PC-9 (cell line): ENCODE data around the gene RPS6KA3. TPM values are rescaled to one million over a fixed set of nuclear protein-coding genes. Genes with fewer than 3 reads are reported as not detected.

Experiments
- BruUV-seq: library from RNA; stranded (reverse); fragments of 400-500 nt; replicated peaks from 2 replicates; lab custom pipeline; 2021; lab: Mats Ljungman, UMichigan
- CTCF ChIA-PET: fragments of 300-600 bp; sonication (Branson Sonifier 250); formaldehyde crosslinking; loops from one replicate; lab custom pipeline; 2022; ENCODE audit warnings: antibody characterized with exemption; lab: Charles Lee
- POLR2A ChIA-PET: fragments of 300-600 bp; sonication (Branson Sonifier 250); formaldehyde crosslinking; loops from one replicate; lab custom pipeline; 2022; ENCODE audit warnings: antibody characterized with exemption; ENCODE audit not compliant: unreplicated experiment; lab: Charles Lee
- DNase-seq, 2 experiments: peaks; one replicate each; pipeline versions ENCODE4 v3.0.0 to v3.0.0-alpha.2; 2015 to 2022; ENCODE audit warnings: mixed read lengths in 1 of 2
- H2AFZ ChIP-seq: fragments of 200-600 bp; sonication (generic); 2 replicates; pipeline ENCODE4 v1.8.1; 2017; ENCODE audit warnings: antibody characterized with exemption
- H3F3A ChIP-seq: fragments of 200-600 bp; sonication (generic); 2 replicates; pipeline ENCODE4 v1.8.1; 2017; ENCODE audit warnings: antibody characterized with exemption, mild to moderate bottlenecking, low read depth; ENCODE audit not compliant: insufficient read depth
- H3K27ac ChIP-seq: fragments of 200-600 bp; sonication (generic); 2 replicates; pipeline ENCODE4 v1.6.1; 2016; ENCODE audit warnings: mixed run types
- H3K27me3 ChIP-seq: fragments of 200-600 bp; sonication (generic); 2 replicates; pipeline ENCODE4 v1.6.1; 2016; ENCODE audit warnings: low read depth, mixed run types; ENCODE audit not compliant: insufficient read depth
- H3K36me3 ChIP-seq: fragments of 200-600 bp; sonication (generic); 2 replicates; pipeline ENCODE4 v1.6.1; 2016; ENCODE audit warnings: low read depth, mixed run types
- H3K4me1 ChIP-seq: fragments of 200-600 bp; sonication (generic); replicated peaks from 2 replicates; pipeline ENCODE4 v1.6.1; 2016; ENCODE audit warnings: mixed run types; ENCODE audit not compliant: insufficient read depth
- H3K4me2 ChIP-seq: fragments of 200-600 bp; sonication (generic); 2 replicates; pipeline ENCODE4 v1.6.1; 2017; ENCODE audit warnings: mixed run types
- H3K4me3 ChIP-seq: fragments of 200-600 bp; sonication (generic); 2 replicates; pipeline ENCODE4 v1.6.1; 2016; ENCODE audit warnings: mixed run types
- H3K79me2 ChIP-seq: fragments of 200-600 bp; sonication (generic); 2 replicates; pipeline ENCODE4 v1.6.1; 2017; ENCODE audit warnings: low read depth, mixed run types
- H3K9me2 ChIP-seq: fragments of 200-600 bp; sonication (generic); 2 replicates; pipeline ENCODE4 v1.8.1; 2017; ENCODE audit warnings: mild to moderate bottlenecking; ENCODE audit not compliant: insufficient read depth
- H3K9me3 ChIP-seq: fragments of 200-600 bp; sonication (generic); 2 replicates; pipeline ENCODE4 v1.8.1; 2016; ENCODE audit warnings: low read depth; ENCODE audit not compliant: insufficient read depth
- H4K20me1 ChIP-seq: fragments of 200-600 bp; sonication (generic); 2 replicates; pipeline ENCODE4 v1.8.1; 2017; ENCODE audit not compliant: insufficient read depth
- EZH2 ChIP-seq: fragments of 200-600 bp; sonication (generic); IDR thresholded peaks from 2 replicates; pipeline ENCODE4 v1.8.0; 2017; ENCODE audit warnings: antibody characterized with exemption, low read depth
- intact Hi-C: fragments of 100-400 bp; cut with micrococcal nuclease; formaldehyde crosslinking; loops from one replicate; pipeline ENCODE4 v1.10.0; 2022; ENCODE audit not compliant: unreplicated experiment
- total RNA-seq: library from RNA; stranded (reverse); gene quantifications from 2 replicates; pipeline ENCODE4 v1.2.3, GENCODE V29; 2021
- TF ChIP-seq, protein P1 (sequence below): fragments of 200-600 bp; sonication (generic); conservative IDR thresholded peaks from 2 replicates; pipeline ENCODE4 v1.6.1; 2017; ENCODE audit warnings: mixed run types, antibody characterized with exemption, mild to moderate bottlenecking, moderate library complexity

Gene RPS6KA3
- total RNA-seq, 1 experiment from 2014 or later: 51.4 TPM

DNA sequence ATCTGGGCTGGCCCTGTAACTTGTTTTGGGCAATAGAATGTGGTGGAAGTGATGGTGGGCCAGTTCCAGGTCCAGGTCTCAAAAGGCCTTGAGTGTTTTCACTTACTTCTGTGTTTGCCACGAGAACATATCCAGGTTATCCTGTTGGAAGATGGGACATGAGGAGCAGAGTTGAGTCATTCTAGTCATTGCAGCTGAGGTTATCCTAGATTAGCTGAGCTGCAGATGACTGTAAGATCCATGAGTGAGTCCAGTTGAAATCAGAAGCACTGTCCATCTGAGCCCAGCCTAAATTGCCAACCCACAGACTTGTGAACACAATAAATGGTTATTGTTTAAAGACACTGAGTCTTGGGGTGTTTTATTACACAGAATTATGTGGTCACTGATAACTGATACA lies 45.3 kb upstream of the RPS6KA3 start:
- Histone ChIP-seq H3K36me3 (no peaks in the 10 kb centered on the region), H3K27ac (no peak overlapping the region)
- POLR2A ChIA-PET: interaction anchor here (0.6 kb wide), 1 partner anchor 44 kb away, joined by 4 read pairs; no protein-coding TSS in a partner anchor

DNA sequence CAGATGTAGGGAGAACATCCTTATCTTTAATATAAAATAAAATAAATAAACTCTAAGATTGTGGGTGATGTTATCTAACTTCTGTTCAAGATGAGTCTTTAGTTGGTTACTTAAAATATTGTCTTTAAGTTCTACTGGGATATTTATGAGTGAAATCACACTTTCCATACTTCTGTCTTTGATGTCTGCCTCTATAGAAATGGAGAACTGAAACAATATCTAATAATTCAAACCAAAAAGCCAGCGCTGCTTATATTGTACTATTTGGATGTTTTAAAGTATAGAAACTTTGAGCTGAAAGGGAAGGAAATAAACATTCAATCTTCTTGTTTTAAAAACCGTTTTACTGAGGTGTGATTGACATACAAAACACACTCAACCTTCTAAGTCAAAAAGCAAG lies 44.8 kb upstream of the RPS6KA3 start:
- Histone ChIP-seq H3F3A (no peaks in the 10 kb centered on the region), H3K27me3 (no peaks in the 10 kb centered on the region), H3K79me2 (no peaks in the 10 kb centered on the region), H3K36me3 (no peaks in the 10 kb centered on the region), H3K9me3 (no peaks in the 10 kb centered on the region), H2AFZ (no peak overlapping the region), H3K4me3 (no peak overlapping the region), H4K20me1 (no peaks in the 10 kb centered on the region), H3K4me1 (no peaks in the 10 kb centered on the region), H3K4me2 (no peak overlapping the region), H3K9me2 (no peaks in the 10 kb centered on the region), H3K27ac (no peak overlapping the region)
- BruUV-seq: no TSS peak
- intact Hi-C loops: no loop called here
- TF ChIP-seq EZH2: no peak
- TF ChIP-seq, protein P1, sequence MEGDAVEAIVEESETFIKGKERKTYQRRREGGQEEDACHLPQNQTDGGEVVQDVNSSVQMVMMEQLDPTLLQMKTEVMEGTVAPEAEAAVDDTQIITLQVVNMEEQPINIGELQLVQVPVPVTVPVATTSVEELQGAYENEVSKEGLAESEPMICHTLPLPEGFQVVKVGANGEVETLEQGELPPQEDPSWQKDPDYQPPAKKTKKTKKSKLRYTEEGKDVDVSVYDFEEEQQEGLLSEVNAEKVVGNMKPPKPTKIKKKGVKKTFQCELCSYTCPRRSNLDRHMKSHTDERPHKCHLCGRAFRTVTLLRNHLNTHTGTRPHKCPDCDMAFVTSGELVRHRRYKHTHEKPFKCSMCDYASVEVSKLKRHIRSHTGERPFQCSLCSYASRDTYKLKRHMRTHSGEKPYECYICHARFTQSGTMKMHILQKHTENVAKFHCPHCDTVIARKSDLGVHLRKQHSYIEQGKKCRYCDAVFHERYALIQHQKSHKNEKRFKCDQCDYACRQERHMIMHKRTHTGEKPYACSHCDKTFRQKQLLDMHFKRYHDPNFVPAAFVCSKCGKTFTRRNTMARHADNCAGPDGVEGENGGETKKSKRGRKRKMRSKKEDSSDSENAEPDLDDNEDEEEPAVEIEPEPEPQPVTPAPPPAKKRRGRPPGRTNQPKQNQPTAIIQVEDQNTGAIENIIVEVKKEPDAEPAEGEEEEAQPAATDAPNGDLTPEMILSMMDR: no peak
- no peak for DNase-seq
- POLR2A ChIA-PET: no interaction called here
- CTCF ChIA-PET: no interaction called here

More for the DNA sequence above, 45.3 kb upstream of the RPS6KA3 start:
- no peaks in the 10 kb centered on the region for H3K9me2 ChIP-seq
- intact Hi-C loops: no loop called here
- H3K9me3 ChIP-seq: no peaks in the 10 kb centered on the region
- H3K4me1 ChIP-seq: no peaks in the 10 kb centered on the region
- H3K4me3 ChIP-seq: no peak overlapping the region
- no peaks in the 10 kb centered on the region for H3K27me3 ChIP-seq
- H2AFZ ChIP-seq: no peak overlapping the region
- no TSS peak for BruUV-seq
- H3F3A ChIP-seq: no peaks in the 10 kb centered on the region
- TF ChIP-seq, protein P1: no peak
- no peak for TF ChIP-seq EZH2
- H4K20me1 ChIP-seq: no peaks in the 10 kb centered on the region
- H3K79me2 ChIP-seq: no peaks in the 10 kb centered on the region
- CTCF ChIA-PET: no interaction called here
- DNase-seq: no peak
- H3K4me2 ChIP-seq: no peak overlapping the region

DNA sequence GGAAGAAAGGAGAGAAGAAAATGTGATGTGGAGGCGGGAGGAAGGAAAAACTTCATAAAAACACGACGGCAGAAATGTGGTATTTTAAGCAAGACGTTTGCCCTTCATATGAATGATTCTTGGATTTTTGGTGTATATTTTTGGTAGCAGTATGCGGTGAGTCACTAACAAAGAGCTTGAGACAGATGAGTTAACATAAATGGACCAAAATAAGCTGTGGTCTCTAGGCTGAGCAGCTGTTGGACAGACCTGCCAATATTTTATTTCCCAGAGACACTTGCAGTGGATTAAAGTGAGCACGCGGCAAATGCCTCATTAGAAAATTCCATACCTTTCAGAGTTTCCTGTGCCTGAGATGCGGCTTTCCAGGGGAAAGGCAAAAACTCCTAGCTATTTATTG lies 43.1 kb upstream of the RPS6KA3 start:
- TF ChIP-seq, protein P1: no peak
- TF ChIP-seq EZH2: no peak
- ChIA-PET POLR2A (no interaction called here), CTCF (no interaction called here)
- Histone ChIP-seq H3K9me3 (no peaks in the 10 kb centered on the region), H2AFZ (no peak overlapping the region), H3K4me1 (no peaks in the 10 kb centered on the region), H3K4me2 (no peak overlapping the region), H3K27me3 (no peaks in the 10 kb centered on the region), H3K9me2 (no peaks in the 10 kb centered on the region), H3K36me3 (no peaks in the 10 kb centered on the region), H3K4me3 (no peak overlapping the region), H3K27ac (no peak overlapping the region), H3F3A (no peaks in the 10 kb centered on the region), H3K79me2 (no peaks in the 10 kb centered on the region), H4K20me1 (no peaks in the 10 kb centered on the region)
- intact Hi-C loops: no loop called here
- no peak for DNase-seq
- BruUV-seq: no TSS peak
